Measurements from ENCODE around the gene NCAPD2.
"Not testable (repeated sequence)": the region's sequence is repeated elsewhere in the genome, so short reads cannot be mapped to it uniquely, and the experiment has no call there.

Gene NCAPD2

GRCh38 chr12:6494968-6495367 is 1.1 kb downstream of the NCAPD2 start:
- no peak for DNase-seq

GRCh38 chr12:6497291-6497690 is 3.4 kb downstream of the NCAPD2 start:
- not testable (repeated sequence) for DNase-seq

GRCh38 chr12:6500466-6500865 is 6.6 kb downstream of the NCAPD2 start:
- DNase-seq = no peak

- DNase-seq = no peak
Observed at GRCh38 chr12:6507102-6507998, 13.4 kb downstream of the NCAPD2 start.

- DNase-seq = no peak
Observed at GRCh38 chr12:6508087-6508486, 14.2 kb downstream of the NCAPD2 start.

GRCh38 chr12:6520186-6520585 is 26.3 kb downstream of the NCAPD2 start:
- no peak for DNase-seq

GRCh38 chr12:6522193-6522592 is 28.3 kb downstream of the NCAPD2 start:
- DNase-seq = no peak

- DNase-seq = no peak
Observed at GRCh38 chr12:6523708-6524107, 29.8 kb downstream of the NCAPD2 start.

GRCh38 chr12:6524648-6525047 is 30.7 kb downstream of the NCAPD2 start:
- no peak for DNase-seq

- no peak for DNase-seq
Observed at GRCh38 chr12:6526201-6526600, 32.3 kb downstream of the NCAPD2 start.

- DNase-seq = no peak
Observed at GRCh38 chr12:6526766-6527525, 33.0 kb downstream of the NCAPD2 start.

- no peak for DNase-seq
Observed at GRCh38 chr12:6527711-6528110, 33.8 kb downstream of the NCAPD2 start.

GRCh38 chr12:6528539-6529235 is 34.8 kb downstream of the NCAPD2 start:
- DNase-seq = no peak

- DNase-seq = no peak
Observed at GRCh38 chr12:6529291-6529737, 35.4 kb downstream of the NCAPD2 start.

- DNase-seq = no peak
Observed at GRCh38 chr12:6530576-6531260, 36.8 kb downstream of the NCAPD2 start.

GRCh38 chr12:6532051-6532926 is 38.4 kb downstream of the NCAPD2 start:
- DNase-seq = peak; percentile 53

- peak; percentile 50 for DNase-seq
Observed at GRCh38 chr12:6532927-6533652, 39.2 kb downstream of the NCAPD2 start.

- no peak for DNase-seq
Observed at GRCh38 chr12:6533653-6533922, 39.7 kb downstream of the NCAPD2 start.

GRCh38 chr12:6533923-6534694 is 40.2 kb downstream of the NCAPD2 start, which contains the start of gene GAPDH:
Gene GAPDH (plus strand): TSS chr12:6534517. CDS start chr12:6534833, 316 bp downstream.
- DNase-seq = peak; percentile 96

- no peak for DNase-seq
Observed at GRCh38 chr12:6534695-6534944, 40.7 kb downstream of the NCAPD2 start.
